ENCODE results near the gene SMYD1. TPM values are rescaled to one million over a fixed set of nuclear protein-coding genes. Genes with fewer than 3 reads are reported as not detected.
A peak's percentile ranks its signal among the peaks of the same experiment; 100 is the strongest.

The SMYD1 gene
- total RNA-seq, 1 experiment from 2014 or later = not detected

DNA sequence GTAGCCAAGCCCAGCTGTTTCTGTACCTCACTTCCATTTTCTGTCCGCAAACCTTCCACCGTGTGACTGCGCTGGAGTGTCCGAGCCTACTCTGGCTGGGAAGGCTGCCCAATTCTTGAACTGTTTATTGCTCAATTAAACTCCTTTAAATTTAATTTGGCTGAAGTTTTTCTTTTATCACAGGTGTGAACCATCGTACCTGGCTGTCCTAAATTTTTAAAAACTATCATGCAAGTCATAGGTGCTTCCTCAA, 45.0 kb upstream of the SMYD1 start:
- no TSS peak for BruUV-seq (replicated peaks)
- H3K36me3 Mint-ChIP-seq (ENCODE audit: insufficient read depth, unreplicated experiment) = peaks cover 6% of the 10 kb centered on the region
- TF ChIP-seq, protein P1, sequence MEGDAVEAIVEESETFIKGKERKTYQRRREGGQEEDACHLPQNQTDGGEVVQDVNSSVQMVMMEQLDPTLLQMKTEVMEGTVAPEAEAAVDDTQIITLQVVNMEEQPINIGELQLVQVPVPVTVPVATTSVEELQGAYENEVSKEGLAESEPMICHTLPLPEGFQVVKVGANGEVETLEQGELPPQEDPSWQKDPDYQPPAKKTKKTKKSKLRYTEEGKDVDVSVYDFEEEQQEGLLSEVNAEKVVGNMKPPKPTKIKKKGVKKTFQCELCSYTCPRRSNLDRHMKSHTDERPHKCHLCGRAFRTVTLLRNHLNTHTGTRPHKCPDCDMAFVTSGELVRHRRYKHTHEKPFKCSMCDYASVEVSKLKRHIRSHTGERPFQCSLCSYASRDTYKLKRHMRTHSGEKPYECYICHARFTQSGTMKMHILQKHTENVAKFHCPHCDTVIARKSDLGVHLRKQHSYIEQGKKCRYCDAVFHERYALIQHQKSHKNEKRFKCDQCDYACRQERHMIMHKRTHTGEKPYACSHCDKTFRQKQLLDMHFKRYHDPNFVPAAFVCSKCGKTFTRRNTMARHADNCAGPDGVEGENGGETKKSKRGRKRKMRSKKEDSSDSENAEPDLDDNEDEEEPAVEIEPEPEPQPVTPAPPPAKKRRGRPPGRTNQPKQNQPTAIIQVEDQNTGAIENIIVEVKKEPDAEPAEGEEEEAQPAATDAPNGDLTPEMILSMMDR (IDR thresholded peaks at IDR 0.05; ENCODE audit: unreplicated experiment) = no peak
- CTCF ChIA-PET = no interaction called here
- H3K27me3 Mint-ChIP-seq (ENCODE audit: unreplicated experiment) = no peaks in the 10 kb centered on the region
- intact Hi-C loops (cut with micrococcal nuclease; ENCODE audit: unreplicated experiment) = no loop called here
- DNase-seq = no peak
- H3K4me1 Mint-ChIP-seq (ENCODE audit: low read depth, unreplicated experiment) = peaks cover 19% of the 10 kb centered on the region
- H3K27ac Mint-ChIP-seq (ENCODE audit: unreplicated experiment) = no peak overlapping the region
- no peaks in the 10 kb centered on the region for H3K9me3 Mint-ChIP-seq (ENCODE audit: low read depth, unreplicated experiment)
- no peak overlapping the region for H3K4me3 Mint-ChIP-seq (ENCODE audit: low read depth, unreplicated experiment)

DNA sequence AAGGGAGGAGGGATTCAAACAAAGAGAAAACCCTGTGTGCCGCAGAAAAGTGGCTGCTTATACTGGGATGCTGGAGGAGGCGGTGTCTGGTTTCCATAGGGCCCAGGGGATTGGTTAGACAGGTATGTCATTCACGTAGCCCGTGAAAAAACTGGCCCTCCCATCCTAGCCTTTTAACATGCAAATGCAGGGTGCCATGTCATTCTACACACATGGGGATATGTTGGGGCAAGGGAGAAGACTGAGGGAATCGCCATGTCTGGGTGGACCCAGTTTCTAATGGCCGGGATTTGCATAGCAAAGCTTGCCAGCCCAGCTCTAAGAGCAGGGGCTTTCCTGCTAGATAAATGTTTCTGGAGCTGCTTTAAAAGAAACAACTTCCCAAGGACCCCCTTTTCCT, 43.1 kb upstream of the SMYD1 start:
- TF ChIP-seq, protein P1 (IDR thresholded peaks at IDR 0.05; ENCODE audit: unreplicated experiment) = no peak
- H3K27ac Mint-ChIP-seq (ENCODE audit: unreplicated experiment) = no peak overlapping the region

DNA sequence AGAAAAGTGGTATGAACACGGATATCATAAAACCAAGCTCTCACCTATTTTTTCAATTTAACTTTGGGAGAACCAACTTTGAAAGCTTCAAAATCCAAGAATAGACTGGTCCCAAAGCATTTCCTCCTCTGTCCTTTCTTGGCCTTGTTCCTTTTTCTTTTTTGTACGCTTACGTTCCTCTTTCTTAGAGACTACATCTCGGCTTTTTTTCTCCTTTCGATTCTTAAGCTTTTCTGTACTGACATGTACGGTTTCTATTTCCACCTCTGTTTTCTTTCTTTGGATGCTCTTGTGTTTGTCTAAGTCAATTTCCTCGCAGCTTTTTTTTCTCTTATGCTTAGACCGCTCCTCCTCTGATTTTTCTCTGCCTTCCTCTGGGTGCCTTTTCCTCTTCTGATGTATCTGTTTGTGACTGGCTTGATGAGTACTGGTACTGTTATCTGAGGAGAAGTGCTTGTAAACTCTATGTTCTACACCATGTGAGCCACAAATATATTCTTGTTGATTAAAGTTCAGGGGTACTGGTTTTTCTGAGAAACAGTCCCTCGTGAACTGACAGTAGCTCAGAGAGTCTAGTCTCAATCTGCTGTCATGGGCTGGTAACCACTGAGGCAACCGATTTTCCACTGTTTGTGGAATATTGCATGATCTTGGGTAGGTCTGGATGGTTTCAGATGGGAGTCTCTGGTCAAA, 39.8 kb upstream of the SMYD1 start:
- H3K36me3 Mint-ChIP-seq (ENCODE audit: insufficient read depth, unreplicated experiment) = peaks cover 31% of the 10 kb centered on the region
- intact Hi-C loops (cut with micrococcal nuclease; ENCODE audit: unreplicated experiment) = no loop called here
- TF ChIP-seq, protein P1 (IDR thresholded peaks at IDR 0.05; ENCODE audit: unreplicated experiment) = no peak
- CTCF ChIA-PET = no interaction called here
- no peaks in the 10 kb centered on the region for H3K4me1 Mint-ChIP-seq (ENCODE audit: low read depth, unreplicated experiment)
- no peak for DNase-seq
- H3K4me3 Mint-ChIP-seq (ENCODE audit: low read depth, unreplicated experiment) = no peak overlapping the region
- TSS peak; percentile 60 for BruUV-seq (replicated peaks)
- H3K27me3 Mint-ChIP-seq (ENCODE audit: unreplicated experiment) = no peaks in the 10 kb centered on the region
- no peaks in the 10 kb centered on the region for H3K9me3 Mint-ChIP-seq (ENCODE audit: low read depth, unreplicated experiment)
- no peak overlapping the region for H3K27ac Mint-ChIP-seq (ENCODE audit: unreplicated experiment)

More for the DNA sequence above, 43.1 kb upstream of the SMYD1 start:
- peaks cover 23% of the 10 kb centered on the region for H3K36me3 Mint-ChIP-seq (ENCODE audit: insufficient read depth, unreplicated experiment)
- no peaks in the 10 kb centered on the region for H3K9me3 Mint-ChIP-seq (ENCODE audit: low read depth, unreplicated experiment)
- H3K4me1 Mint-ChIP-seq (ENCODE audit: low read depth, unreplicated experiment) = peaks cover 5% of the 10 kb centered on the region
- H3K4me3 Mint-ChIP-seq (ENCODE audit: low read depth, unreplicated experiment) = no peak overlapping the region
- DNase-seq = no peak
- intact Hi-C loops (cut with micrococcal nuclease; ENCODE audit: unreplicated experiment) = no loop called here
- BruUV-seq (replicated peaks) = no TSS peak
- CTCF ChIA-PET = no interaction called here
- no peaks in the 10 kb centered on the region for H3K27me3 Mint-ChIP-seq (ENCODE audit: unreplicated experiment)

DNA sequence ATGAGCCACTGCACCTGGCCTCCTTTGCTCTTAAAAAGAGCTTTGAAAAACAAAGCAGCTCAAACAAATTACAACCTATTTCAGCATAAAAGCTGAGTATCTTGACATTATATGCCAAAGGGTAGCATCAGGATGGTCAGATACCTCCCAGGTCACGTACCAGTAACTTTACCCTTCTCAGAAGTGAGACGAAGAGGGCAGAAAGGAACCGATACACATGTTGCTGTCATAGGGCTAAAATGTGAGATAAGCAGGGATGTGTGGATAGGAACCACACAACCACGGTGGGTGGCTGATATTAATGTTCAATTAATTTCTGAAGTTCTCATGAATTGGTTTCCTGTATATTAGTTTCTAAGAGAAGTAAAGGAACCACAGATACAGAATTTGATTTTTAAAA, 38.7 kb upstream of the SMYD1 start:
- TF ChIP-seq, protein P1 (IDR thresholded peaks at IDR 0.05; ENCODE audit: unreplicated experiment) = no peak
- Mint-ChIP-seq H3K36me3 (ENCODE audit: insufficient read depth, unreplicated experiment) (peaks cover 36% of the 10 kb centered on the region), H3K9me3 (ENCODE audit: low read depth, unreplicated experiment) (no peaks in the 10 kb centered on the region), H3K4me3 (ENCODE audit: low read depth, unreplicated experiment) (no peak overlapping the region), H3K4me1 (ENCODE audit: low read depth, unreplicated experiment) (no peaks in the 10 kb centered on the region), H3K27me3 (ENCODE audit: unreplicated experiment) (no peaks in the 10 kb centered on the region), H3K27ac (ENCODE audit: unreplicated experiment) (no peak overlapping the region)
- CTCF ChIA-PET = no interaction called here
- intact Hi-C loops (cut with micrococcal nuclease; ENCODE audit: unreplicated experiment) = no loop called here
- no peak for DNase-seq
- BruUV-seq (replicated peaks) = no TSS peak
